ENCODE measurements around the gene PTPRO. TPM values are rescaled to one million over a fixed set of nuclear protein-coding genes. Genes with fewer than 3 reads are reported as not detected.

The PTPRO gene
- total RNA-seq, 1 experiment from 2014 or later, result 0.52 TPM

- Histone ChIP-seq H3K14ac (ENCODE audit: insufficient read depth, low read length) (no peak overlapping the region), H3K27ac (ENCODE audit: insufficient read length, low read depth, low read length) (no peak overlapping the region), H3K4me1 (ENCODE audit: insufficient read depth, low read length) (no peaks in the 10 kb centered on the region), H3T11ph (ENCODE audit: low read length) (no peak overlapping the region), H3K18ac (ENCODE audit: insufficient read length, low read depth, low read length) (no peak overlapping the region), H2BK5ac (ENCODE audit: insufficient read length, low read length) (no peak overlapping the region), H2BK20ac (ENCODE audit: low read depth, low read length, poor library complexity, severe bottlenecking) (no peak overlapping the region), H2AK5ac (ENCODE audit: insufficient read length, low read length) (no peak overlapping the region), H3K79me1 (ENCODE audit: insufficient read depth, low read depth, low read length, poor library complexity, severe bottlenecking) (no peaks in the 10 kb centered on the region), H3K9ac (ENCODE audit: extremely low read depth, insufficient read length, low read length) (no peak overlapping the region), H3K4ac (ENCODE audit: low read depth, low read length) (no peak overlapping the region), H3K27me3 (ENCODE audit: insufficient read depth, low read length) (no peaks in the 10 kb centered on the region), H4K20me1 (ENCODE audit: control insufficient read depth, insufficient read depth, insufficient read length) (no peaks in the 10 kb centered on the region), H3K23me2 (ENCODE audit: insufficient read length, low read depth, low read length, poor library complexity, severe bottlenecking) (no peaks in the 10 kb centered on the region), H4K5ac (ENCODE audit: insufficient read length, low read depth, low read length) (no peak overlapping the region), H2BK12ac (ENCODE audit: insufficient read length, low read depth, low read length) (no peak overlapping the region), H2AFZ (ENCODE audit: low read length) (no peak overlapping the region), H4K8ac (replicated peaks; ENCODE audit: insufficient read length, low read depth, low read length) (no peak overlapping the region), H2BK15ac (ENCODE audit: low read depth, low read length) (no peak overlapping the region), H4K91ac (ENCODE audit: insufficient read length, low read depth, low read length) (no peak overlapping the region), H3K56ac (ENCODE audit: insufficient read length, low read depth, low read length) (no peak overlapping the region), H2BK120ac (ENCODE audit: low read depth, low read length, poor library complexity, severe bottlenecking) (no peak overlapping the region), H3K9me3 (ENCODE audit: control insufficient read depth, low read depth, low read length) (no peaks in the 10 kb centered on the region), H3K79me2 (ENCODE audit: insufficient read depth, low read length) (no peaks in the 10 kb centered on the region), H3K23ac (ENCODE audit: insufficient read length, low read depth, low read length) (no peak overlapping the region), H3K4me2 (ENCODE audit: insufficient read depth, insufficient read length, low read length) (no peak overlapping the region)
- WGBS (ENCODE audit: extremely low coverage, insufficient read length, low lambda C conversion rate), result no CpG with 5 or more reads among the region's 5 CpGs
- DNase-seq, result no peak
- peaks cover 7 to 10% of the 10 kb centered on the region in 2 experiments for H3K4me1 Mint-ChIP-seq
- no peak overlapping the region for H3K27ac Mint-ChIP-seq
- no peaks in the 10 kb centered on the region for H3K36me3 Mint-ChIP-seq (ENCODE audit: insufficient read depth in 1 of 3, low read depth in 3 of 3)
- H3K4me3 Mint-ChIP-seq, result no peak overlapping the region
- no peak for TF ChIP-seq CTCF (conservative IDR thresholded peaks at IDR 0.05)
- H3K27me3 Mint-ChIP-seq (ENCODE audit: low read depth), result no peaks in the 10 kb centered on the region
- H3K9me3 Mint-ChIP-seq, result no peaks in the 10 kb centered on the region
Observed at GRCh38 chr12:15596174-15596573, 273.9 kb downstream of the PTPRO start.

Data from H9 (cell line).